HG03457 (cell line): ENCODE data around the gene SORCS2.

Source experiments
- ATAC-seq: cut with Tn5 transposase; IDR thresholded peaks from one replicate; pipeline ENCODE4 v1.9.1; 2021; ENCODE audit warnings: moderate number of reproducible peaks; ENCODE audit not compliant: unreplicated experiment

Gene SORCS2

DNA sequence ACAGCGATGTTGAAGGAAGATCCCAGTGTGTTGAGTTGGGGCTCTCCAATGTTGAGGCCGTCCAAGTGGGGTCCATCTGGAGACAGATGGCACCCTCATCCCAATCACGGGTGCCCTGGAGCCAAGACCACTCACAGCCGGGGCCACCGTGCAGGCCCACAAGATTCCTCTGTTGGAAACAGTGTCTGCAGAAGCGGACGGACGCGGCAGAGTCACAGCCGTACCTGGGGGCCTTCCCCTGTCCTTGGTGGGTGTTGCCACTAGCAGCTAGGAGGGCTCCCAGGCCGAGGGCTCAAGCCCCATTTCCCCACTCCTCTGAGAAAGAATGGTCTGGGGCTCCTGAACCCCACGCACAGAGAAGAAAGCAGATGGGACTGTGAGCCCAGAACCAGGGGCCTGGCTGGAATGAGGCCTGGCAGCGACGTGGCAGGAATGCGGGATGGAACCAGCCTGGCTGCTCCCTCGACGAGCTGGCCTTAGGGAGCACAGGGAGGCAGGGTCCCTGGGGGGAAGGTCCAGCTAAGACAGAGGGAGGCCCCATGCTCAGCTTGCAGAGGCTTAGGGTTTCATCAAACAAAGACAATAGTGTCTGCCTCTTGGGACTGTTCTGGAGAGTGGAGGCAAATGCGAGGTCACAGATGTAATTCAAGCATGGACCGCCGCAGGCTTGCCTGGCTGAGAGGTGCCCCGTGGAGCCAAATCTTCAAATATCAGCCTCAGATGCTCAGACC is 518.4 kb downstream of the SORCS2 start:
- ATAC-seq: no peak

DNA sequence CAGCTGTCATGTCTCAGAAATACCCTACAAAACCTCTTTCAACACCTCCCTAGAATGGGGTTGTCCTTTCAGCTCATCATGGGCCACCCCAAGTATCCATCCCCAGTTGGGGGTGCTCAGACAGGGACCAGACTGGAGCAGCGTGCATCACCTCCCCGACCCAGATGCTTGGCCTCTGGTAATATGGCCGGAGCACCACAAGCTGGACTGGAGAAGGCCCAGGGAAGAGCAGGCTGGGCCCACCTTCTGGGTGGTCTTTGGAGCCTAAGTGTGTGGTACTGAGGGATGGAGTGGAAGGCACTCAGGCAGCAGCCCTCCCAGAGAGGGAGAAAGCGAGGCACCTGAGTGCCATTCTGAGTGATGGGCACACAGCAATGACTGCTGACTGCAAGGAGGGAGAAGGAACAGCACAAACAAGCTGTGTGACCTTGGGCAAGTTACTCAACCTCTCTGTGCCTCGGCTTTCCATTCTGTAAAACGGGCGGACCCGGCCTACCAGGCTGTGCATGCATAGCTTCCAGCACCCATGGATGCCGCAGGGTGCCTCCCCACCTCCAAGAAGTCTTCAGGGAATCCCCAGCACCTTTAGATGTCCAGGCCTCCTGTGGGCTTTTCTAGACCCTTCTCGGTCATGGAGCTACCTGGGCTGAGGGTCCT is 519.1 kb downstream of the SORCS2 start:
- no peak for ATAC-seq

DNA sequence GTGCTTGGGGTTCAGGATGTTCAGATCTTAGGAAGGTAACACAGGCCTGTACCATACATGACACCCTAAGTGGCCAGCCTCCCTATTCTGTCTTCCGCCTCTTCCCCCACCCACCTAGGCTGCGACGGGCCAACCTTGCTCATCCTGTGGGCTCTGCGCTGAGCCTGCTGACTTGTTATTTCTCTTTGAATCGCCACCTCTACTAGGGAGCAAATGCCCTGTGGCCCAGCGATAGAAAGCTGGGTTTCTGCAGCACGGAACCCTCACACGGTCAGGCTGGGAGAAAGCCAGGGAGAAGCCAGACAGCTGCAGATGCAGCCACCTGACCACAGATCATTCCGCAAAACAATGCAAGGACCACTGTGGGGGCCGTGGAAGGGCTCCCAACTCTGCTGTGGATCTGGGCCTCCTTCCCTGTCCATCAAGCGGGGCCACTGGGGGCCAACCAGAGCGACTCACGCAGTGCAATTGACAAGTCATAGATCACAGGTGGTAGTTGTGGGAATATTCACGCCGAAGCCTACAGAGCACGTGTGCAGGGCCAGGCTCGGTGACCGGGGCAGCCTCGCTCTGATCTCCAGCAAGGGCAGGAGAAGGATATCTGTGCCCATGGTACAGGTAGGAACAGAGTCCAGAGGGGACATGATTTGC is 519.8 kb downstream of the SORCS2 start:
- ATAC-seq: no peak

GRCh38 chr4:7713757-7714156 is 521.4 kb downstream of the SORCS2 start:
- ATAC-seq: no peak

DNA sequence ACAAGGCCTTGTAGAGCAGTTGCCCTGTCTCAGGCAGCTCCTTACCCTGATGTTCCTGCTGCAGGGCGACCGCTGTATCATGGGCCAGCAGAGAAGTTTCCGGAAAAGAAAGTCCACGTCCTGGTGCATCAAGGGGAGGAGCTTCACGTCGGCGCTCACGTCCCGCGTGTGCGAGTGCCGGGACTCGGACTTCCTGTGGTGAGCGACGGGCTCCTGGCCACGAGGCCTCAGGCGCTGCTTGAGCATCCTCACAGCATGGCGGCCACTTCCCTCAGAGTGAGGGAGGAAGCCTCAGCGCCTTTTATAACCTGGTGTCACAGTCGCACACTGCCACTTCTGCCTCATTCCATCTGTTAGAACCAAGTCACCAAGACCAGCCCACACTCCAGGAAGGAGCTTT is 521.8 kb downstream of the SORCS2 start:
- ATAC-seq: no peak

- no peak for ATAC-seq
Measured at GRCh38 chr4:7714738-7715137, 522.4 kb downstream of the SORCS2 start.

DNA sequence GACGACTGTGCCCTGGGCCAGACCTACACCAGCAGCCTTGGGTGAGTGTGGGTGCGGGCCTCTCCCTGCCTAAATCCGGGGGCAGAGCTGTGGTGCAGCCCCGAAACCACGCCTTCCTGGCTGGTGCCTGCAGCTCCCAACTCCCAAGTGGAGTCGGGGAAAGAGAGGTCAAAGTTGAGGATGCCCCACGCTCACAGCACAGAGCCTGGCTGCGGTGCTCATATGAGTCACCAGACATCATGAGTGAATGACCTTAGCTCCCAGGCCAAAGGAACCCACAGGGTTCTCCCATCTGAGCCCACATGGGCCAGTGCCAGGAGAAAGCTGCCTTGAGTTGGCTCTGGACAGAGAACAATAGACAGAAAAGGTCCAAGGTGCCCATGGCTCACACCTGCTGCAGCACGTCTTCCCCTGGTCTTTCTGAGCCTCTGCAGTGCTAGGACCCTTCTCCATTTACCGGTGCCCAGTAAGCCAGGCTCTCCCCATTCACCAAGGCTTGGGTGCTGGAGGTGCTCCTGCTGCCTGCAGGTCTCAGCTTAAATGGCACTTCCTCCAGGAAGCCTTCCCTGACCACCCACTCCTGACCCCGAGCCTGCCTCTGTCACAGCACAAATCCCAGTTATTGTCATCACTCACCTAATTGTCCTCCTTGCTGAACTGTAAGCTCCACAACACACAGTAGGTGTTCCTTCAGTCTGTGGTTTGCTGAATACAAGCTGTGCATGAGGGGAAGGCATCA is 523.1 kb downstream of the SORCS2 start:
- no peak for ATAC-seq

DNA sequence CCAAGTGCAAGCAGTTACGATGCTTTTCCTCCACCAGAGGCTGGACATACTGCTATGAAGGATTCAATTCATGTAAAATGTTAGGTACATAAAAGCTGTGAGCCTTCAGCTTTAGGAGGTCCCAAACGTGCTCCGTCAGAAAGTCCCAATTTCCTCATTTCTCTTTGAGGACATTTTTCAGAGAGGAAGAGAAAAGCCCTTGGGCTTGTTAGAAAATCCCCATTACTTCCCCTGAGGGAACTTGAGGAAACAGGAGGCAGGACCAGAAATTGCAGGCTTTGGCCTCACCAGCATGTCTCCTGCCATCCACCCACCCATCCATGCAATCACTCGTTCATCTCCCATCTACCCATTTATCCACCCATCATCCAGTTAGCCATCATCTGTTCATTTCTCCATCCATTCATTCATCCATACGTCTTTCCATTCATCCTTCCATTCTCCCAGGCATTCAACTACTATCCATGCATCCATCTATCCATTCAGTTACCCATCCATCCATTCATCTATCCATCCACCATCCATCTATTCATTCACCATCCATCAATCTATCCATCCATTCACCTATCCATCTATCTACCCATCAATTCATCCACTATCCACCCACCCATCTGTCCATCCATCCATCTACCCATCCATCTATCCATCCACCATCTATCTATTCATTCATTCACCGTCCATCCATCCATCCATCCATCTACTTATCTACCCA is 523.8 kb downstream of the SORCS2 start:
- ATAC-seq: no peak

DNA sequence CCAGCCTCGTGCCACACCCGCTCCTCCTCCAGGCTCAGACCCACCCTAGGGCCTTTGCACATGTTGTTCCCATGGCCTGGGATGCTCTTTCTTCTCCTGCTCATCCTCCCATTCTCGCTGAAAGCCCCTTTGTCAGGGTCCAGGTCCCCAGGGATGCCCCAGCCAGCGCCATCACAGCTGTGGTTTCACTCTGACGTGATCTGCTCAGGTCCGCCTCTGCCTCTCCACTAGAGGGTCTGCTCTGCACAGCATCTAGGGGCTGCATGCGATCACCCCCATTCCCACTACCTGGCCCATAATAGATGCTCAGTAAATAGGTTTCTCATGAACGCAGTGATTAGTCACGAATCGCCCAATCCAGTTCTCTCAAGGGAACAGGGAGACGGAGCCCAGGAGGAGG is 524.8 kb downstream of the SORCS2 start:
- ATAC-seq: no peak

DNA sequence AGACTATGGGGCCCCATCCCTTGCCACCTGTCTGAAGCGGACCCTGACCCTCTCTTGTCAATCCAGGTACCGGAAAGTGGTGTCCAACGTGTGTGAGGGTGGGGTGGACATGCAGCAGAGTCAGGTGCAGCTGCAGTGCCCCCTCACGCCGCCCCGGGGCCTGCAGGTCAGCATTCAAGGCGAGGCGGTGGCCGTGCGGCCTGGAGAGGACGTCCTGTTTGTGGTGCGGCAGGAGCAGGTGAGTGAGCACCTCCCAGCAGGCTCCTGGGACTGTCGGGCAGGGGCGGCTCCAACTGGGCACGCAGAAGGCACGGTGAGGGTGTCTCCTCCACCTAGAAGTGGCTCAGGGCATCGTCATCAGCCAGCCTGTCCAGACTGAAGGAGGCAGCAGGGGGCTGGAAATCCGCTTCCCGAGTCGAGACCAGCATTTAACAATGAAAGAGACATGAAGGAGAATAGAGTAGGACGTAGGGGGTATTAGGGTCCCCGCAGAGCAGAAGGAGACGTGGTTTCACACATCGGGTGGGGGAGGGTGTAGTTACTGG is 525.7 kb downstream of the SORCS2 start:
- ATAC-seq: no peak

GRCh38 chr4:7719354-7720174 is 527.2 kb downstream of the SORCS2 start:
- no peak for ATAC-seq

- ATAC-seq: no peak
Measured at GRCh38 chr4:7721984-7722551, 529.7 kb downstream of the SORCS2 start.

DNA sequence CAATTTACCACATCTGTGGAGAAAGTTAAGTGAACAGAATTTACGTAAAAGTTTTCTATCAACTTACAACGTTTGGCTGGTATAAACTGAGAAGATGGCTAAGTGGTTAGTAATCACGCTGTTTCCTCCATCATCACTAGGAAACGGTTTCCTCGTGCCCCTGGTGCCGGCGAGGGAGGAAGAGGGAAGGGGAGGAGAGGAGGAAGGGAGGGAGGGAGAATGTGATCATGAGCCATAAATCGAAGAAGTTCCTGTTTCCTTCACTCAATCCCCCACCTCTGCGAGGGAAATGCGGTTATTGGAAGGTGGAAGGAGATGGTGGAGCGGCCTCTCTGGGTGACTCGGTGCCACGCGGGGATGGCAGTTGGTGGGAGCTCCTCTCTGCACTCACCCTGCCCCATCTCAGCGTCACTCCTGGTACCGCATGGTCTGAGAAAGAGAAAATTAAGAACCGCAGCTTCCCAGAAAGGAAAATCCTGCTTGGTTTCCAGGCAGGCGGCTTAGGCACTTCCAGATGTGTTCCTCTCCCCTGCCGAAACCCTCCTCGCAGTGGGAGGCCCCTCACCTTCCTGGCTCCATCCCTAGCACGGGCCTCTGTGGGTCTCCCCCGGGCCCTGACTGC is 530.5 kb downstream of the SORCS2 start:
- ATAC-seq: no peak

DNA sequence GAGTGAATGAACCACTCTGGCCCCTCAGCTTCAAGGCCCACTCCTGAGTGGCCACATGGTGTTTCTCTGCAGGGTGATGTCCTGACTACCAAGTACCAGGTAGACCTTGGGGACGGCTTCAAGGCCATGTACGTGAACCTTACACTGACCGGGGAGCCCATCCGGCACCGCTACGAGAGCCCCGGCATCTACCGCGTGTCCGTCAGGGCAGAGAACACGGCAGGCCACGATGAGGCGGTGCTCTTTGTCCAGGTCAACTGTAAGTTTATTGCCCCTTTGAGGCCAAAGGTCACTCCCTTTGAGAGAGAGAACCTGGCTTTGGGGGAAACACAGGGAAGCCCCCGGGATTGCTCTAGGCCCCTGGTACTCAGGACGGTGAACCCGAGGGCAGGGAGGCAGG is 531.3 kb downstream of the SORCS2 start:
- no peak for ATAC-seq

DNA sequence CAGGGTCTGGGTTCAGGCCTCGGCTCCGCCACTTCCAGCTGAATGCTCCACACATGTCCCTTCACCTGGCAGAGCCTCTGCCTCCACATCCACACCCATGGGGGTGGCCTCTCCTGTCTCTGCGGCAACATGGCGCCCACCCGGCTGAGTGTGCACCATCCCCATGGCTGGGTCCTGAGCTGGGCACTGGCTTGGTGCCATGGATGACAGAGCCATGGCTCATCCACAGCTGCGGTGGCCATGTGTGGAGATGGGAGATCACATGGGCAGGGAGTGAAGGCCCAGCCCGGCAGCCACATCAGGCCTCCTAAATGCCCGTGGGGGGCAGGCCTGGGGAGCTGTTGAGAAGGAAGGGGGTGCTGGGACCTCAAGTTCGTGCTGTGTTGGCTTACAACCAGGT is 533.6 kb downstream of the SORCS2 start:
- ATAC-seq: no peak

DNA sequence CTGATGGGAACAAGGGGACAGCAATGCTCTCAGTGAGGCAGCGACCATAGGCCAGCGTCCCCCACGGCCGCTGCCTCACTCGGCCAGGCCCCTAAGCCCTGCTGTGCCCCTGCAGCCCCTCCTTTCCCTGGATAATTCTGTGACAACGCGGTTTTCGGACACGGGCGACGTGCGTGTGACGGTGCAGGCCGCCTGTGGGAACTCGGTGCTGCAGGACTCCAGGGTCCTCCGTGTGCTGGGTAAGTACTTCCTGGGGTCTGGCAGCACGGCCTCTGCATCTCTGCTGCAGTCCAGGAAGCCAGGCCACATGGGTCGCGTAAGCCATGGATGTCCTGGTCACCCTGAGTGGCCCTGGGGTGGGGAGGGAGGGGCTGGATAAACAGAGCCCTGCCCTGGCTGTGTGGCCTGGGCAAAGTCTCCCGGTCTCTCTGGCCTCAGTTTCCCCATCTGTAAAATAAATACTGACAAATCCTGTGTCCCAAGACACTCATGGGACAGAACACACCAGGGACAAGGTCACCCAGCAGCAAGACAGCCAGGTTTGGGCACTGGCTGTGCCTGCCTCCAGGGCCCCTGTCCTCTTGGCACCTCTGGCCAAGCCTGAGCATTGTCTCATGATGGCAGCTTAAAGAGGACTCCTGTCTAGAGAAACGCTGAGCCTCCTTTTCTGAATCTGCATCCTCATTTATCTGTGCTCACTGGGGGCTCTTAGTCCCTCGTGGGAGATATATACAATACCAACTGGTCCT is 534.5 kb downstream of the SORCS2 start:
- ATAC-seq: no peak

- no peak for ATAC-seq
Measured at GRCh38 chr4:7727749-7728148, 535.4 kb downstream of the SORCS2 start.

GRCh38 chr4:7731437-7731836 is 539.1 kb downstream of the SORCS2 start:
- no peak for ATAC-seq
